ENCODE results near the gene MED15.
A peak's percentile ranks its signal among the peaks of the same experiment; 100 is the strongest.

Gene MED15

DNA sequence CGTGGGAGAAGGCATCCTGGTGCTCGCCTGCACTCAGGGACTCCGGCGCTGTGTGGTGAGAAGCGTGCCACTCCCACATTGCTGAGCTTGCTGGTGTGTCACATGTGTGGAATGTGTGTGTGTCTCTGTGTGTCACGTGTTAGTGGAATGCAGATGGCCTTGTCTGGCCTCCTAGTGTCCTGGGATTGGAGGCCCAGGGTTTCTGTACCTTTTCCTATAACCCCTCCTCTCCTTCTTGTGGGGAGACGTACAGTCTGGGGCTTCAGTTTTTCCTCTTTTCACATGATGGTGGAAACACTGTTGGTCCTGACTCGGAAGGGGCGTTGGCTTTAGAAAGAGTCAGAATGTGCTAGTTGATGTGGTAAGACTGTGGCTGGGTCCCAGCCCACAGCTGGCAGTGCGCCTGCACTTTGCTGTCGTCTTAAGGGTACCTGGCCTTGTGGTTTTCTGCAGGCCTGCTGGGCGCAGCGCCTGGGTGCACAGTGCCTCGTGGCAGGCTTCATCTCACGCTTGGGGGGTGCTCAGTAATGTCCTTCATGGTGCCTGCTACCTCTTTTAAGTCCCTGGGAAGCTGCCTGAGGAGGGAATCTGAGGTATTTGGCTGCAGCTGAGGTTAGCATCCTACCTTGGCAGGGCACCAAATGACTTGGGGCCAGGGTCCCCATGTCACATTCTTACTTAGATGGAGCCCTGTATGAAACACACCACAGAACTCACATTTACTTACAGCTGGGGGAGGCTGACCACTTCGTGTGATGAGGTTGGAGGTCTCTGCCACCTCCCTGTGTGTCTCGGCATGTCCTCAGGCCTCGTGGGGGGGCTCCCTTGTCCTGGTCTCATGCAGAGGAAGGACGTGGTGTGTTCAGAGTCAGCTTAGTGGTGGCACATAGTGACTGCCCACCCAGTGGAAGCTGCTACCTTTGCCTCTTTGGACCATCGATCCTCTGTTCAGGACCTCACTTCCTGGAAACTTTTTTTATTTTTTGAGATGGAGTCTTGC, 61.9 kb downstream of the MED15 start:
- peak; percentile 36 for DNase-seq (ENCODE audit: low read depth, low spot score)

DNA sequence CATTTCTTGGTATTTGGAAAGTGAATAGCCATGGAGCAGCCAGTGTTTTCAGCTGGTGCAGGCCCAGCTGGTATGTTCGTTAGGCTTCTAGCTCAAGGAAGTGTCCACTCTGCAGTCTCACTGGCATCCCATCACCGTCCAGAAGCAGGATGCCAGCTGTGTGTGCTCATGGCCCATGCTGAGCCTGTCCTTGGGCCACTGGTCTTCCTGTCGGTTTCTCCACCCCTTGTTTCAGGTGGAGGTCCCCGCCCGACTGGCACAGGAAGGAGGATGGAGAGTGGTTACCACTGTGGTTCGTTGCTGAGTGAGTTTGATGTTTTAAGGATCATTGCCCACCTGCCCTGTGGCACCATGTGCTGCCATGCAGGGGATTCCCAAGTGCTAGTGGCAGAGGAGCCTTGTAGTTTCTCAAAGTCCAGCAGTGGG, 63.7 kb downstream of the MED15 start:
- DNase-seq (ENCODE audit: low read depth, low spot score): no peak

DNA sequence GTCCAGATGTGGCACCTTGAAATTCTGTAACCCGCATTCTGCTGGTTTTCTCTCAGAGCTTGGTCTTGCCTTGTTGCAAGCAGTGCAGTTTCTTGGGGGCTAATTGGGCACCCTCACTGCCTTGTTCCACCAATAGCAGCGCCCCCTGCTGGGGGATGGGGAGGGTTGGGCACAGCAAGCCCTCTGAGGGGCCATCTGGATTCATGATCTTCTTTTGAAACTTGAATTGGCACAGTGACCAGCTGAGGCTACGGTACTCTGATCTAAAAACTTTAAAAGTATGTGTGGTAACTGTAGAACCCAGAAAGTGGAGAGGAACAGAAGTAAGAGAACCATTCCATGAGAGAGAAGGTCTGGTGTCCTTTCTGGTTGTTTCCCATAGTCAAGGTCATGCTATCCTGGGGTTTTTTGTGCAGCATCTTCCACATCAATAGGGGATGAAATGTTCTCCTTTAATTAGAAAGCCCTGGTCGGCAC, 64.2 kb downstream of the MED15 start:
- DNase-seq (ENCODE audit: low read depth, low spot score): no peak

DNA sequence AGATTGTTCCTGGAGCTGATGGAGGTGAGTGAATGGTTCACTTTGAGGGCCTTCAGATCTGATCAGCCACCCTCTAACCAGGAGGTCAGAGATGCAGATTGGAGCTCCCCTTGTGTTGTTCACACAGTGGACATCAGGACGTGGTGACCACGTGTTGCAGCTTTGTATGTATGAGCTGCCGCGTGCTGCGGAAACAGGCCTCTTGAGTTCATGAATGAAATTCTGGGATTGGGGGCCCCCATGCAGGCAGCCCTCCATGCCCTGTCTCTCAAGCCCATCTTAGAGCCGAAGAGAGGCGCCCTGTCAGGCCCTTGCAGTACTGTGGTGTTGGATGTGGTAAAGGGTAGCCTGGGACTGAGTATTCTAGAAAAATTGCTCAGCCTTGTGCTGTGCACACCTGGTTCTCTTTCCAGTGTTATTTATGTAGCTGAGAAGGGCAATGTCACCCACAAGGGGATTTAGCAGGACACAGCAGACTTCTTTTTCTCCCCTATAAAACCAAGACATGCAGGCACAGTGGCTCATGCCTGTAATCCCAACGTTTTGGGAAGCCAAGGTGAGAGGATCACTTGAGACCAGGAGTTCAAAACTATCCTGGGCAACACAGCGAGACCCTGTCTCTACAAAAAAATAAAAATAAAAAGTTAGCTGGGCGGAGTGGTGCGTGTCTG, 64.9 kb downstream of the MED15 start:
- no peak for DNase-seq (ENCODE audit: low read depth, low spot score)

DNA sequence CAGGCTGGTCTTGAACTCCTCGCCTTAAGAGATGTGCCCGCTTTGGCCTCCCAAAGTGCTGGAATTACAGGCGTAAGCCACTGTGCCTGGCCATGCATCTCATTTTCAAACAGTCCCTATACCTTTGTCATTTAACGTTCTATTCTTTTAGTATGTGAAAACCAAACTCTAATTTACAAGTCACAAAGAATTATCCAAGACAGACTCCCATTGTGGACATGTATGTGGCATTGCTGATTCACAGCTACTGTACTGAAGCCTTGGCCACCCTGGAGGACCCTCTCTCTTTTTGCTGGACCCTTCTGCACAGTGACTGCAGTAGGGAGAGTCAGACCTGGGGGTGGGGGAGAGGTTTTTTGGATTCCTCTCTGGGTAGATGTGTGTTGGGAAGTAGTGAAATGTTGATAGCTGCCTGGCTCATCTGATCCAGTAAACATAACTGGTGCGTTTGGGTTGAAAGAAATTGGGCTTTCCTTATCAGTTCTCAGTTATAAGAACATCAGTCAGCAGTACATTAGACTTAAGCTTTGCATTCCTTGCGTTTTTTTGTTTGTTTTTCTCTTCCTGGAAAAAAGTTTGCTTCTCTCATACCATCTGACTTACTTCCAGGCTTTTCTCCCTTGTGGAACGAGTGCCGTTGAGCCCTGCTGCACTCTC, 65.9 kb downstream of the MED15 start:
- DNase-seq (ENCODE audit: low read depth, low spot score): no peak

DNA sequence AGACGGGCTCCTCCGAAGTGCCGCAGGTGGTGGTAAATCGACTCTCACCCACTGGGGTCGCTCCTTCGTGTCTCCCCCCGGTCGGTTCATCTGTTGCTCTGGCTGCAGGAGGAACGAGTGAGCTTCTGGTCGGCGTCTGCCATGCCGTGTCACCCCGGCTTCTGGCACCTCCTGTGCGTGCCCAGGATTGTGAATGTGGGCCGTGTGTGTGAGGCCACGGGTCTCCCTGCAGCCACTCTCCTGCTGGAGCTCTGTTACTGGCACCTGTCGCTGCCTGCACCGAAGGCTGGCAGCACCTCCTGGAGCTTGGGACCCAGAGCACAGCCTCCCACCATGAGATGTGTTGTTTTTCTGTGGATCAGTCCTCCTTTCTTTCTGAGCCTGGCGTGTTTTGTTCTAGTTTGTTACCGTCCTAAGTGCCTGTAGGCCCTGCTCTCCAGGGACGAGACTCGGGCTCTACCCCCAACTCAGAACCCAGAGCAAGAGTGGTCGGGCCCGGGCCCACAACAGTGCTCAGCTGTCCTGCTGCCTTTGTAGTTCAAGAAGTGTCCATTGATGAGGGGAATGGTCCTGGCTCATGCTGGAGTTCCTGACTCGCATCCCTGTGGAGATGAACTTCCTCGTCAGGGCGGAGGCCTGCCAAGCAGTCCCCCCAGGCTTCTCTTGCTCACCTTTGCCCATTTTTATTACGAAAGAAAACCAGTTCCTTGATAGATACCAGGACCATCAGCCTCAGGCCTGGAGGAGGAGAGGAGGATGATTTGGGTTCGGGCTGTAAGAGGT, 66.6 kb downstream of the MED15 start:
- DNase-seq (ENCODE audit: low read depth, low spot score): no peak

DNA sequence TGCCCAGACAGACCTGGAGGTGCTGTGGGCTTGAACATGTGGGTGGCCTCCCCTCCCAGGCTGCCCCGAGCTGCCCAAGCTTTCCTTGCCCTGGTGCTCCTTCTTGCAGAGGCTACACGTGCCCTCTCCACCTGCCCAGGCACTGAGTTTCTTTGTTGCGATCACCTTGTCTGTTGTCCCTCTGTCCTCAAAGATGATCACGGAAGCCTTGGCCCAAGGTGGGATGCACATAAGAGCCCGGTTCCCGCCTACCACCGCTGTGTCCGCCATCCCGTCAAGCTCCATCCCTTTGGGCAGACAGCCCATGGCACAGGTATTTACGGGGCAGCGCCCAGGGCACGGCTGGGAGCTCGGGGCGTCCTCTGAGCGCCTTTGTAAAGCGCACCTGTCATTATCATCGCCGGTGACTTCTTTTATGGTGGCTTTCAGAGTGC, 67.5 kb downstream of the MED15 start:
- DNase-seq (ENCODE audit: low read depth, low spot score): no peak

DNA sequence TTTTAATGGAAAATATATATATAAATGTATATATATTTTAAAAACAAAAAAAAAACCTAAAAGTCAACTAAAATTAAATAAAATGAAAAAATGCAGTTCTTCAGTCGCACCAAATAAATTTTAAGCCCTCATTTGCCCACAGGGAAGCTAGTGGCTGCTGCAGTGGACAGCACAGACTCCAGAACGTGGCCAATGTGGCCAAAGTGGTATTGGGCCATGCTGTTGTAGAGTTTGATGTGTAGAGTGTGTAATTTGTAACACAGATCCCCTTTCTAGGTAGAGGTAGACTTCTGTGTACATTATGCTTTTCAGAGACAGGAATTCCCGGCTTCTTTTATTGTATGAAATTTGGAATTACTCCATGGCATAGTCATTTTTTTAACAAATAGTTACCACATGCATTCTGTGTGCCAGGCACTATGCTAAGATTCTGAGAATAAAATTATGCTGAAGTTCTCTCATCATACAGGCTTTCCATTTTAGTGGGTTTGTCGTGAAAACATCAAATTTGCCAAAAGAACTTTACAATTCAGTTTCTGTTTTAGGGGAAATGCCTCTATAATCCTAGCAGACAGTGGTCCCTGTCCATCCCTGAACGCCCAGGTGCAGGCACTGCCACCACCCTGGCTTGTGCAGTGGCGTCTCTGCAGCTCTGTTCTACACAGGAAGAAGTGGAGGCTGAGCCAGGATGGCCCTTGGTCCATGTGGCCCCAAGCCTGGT, 68.5 kb downstream of the MED15 start:
- DNase-seq (ENCODE audit: low read depth, low spot score): no peak

DNA sequence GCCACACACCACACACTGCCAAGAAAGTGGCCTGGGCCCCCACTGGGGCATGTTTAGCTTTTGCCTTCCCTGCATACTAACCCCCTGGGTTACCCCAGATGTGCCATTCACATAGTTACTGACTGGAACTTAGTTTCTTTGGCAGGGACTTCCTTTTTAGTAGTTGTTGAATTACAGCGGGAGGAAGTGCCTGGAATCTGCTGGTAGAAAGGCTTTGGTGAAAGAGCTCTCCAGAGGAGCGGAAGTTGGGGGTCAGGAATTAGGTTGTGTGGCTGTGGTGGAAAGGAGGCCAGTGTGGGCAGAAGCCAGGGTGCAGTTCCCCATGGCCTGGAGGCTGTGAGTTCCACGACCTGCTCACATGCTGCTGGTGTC, 69.0 kb downstream of the MED15 start:
- DNase-seq (ENCODE audit: low read depth, low spot score): no peak

DNA sequence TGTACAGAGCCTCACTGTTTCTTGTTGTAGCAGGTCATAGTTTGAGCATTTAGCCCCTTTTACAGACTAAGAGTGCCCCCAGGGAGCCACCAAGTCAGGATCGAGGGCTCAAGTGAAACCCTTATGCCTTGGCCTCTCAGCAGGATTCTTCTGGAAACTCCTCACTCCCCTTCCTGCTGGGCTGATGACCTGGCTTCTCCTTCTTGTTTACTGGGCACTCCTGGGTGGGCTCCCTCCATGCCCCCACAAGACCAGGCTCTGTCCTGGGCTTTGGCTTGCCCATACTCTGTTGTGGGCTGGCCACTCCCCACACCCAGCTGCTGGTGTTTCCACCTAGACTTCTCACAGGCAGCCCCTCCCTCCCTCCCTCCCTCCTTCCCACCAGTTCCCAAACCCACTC, 69.6 kb downstream of the MED15 start:
- no peak for DNase-seq (ENCODE audit: low read depth, low spot score)

DNA sequence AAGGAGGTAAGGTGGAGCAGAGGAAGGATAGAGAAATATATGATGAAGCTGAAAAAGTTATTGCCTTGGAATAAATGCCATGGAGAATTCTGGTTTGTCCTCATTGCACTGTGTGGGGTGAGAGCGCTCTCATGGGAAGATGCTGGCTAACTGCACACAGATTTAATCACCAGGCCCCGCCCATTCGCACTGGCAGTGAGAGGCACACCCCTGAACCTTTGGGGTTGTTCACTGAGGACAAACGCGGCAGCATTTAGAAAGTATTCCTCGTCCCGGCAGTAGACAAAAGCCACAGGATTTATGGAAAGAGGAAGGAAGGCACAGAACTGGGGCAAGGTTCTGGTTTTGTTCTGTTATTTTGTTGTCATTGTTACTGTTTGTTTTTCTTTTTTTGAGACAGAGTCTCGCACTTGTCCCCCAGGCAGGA, 70.2 kb downstream of the MED15 start:
- DNase-seq (ENCODE audit: low read depth, low spot score): no peak

DNA sequence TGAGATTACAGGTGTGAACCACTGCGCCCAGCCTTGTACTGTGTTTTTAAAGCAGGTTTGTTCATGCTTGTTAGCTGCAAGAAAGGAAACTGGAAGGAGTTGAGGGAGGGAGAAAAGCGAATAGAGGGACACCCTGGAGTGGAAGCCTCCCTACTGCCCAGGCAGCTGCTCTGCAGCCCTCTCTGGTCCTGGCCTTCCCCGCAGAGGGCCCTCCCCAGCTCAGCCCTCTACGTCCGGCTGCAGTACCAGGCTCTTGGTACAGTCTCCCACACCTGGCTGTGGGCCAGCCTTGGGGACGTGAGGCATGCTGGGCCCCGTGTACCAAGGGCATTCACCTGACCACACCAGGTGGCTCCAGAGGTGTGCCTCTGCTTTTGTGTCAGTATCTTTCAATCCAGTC, 70.8 kb downstream of the MED15 start:
- no peak for DNase-seq (ENCODE audit: low read depth, low spot score)

DNA sequence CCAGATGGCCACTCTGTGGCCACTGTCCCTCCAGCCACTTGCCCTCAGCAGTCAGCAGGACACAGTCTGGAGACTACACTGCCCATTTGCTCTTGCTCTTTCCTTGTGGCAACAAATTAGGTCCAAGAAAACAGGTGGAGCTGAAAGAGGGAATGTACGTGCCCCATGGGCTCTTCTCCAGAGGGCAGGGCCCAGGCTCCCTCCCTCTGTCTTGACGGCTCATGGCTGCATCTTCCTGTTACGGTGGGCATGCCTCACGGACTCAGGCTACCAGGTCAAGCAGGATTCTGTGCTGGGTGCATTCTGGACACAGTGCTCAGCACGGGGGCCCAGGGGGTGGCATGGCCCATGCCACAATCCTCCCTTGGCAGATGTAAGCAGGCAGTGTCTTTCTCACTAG, 71.3 kb downstream of the MED15 start:
- no peak for DNase-seq (ENCODE audit: low read depth, low spot score)

DNA sequence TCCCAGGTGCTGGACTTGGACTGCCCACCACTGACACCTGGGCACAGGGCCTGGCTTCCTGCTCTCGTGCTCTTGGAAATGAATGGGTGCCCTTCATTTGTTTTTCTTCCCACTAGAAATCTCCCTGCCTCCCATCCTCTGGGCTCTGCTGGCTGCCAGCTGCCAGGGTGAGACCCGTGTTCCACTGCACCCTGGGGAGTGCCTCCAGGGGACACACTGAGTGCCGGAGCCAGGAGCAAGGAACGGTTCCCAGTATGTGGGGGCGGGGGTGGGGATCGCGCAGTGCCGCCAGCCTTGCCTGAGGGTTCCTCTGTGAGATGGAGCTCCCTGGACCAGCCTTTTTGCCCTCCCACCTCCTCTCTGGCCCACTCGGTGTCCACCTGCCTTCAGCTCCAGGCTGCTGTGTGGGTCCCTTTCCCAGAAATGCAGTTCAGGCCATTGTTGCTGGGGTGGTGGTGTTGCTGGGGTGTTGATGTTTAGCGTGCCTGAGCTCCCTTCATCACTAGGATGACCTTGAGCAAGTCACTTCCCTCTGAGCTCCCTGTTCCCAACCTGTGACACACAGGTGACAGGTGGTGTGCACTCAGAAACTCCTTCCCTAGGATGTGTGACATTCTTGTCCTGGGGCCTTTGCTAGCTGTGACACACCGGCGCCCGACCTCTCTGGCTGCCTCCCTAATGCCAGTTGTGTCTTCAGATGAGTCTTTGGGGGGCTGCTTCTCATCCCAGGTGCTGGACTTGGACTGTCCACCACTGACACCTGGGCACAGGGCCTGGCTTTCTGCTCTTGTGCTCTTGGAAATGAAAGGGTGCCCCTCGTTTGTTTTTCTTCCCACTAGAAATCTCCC, 72.1 kb downstream of the MED15 start:
- DNase-seq (ENCODE audit: low read depth, low spot score): no peak

DNA sequence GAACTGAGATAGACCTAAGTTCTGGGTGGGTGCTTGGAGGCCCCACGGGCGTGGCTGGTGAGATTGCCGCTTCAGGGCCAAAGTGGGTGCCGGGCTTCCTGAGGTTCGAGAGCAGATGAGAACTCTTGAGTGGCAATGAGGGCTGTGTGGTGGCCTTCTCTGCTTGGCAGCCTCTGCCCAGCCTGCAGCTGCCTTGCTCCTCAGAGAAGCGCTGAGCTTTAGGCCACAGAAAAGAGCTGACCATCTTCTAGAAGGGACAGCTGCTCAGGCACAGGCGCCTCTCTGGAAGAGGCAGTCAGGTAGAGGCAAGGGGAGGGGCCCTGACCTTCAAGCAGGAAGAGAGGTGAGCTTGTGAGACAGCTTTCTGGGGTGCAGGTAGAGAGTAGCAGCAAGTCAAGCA, 72.8 kb downstream of the MED15 start:
- no peak for DNase-seq (ENCODE audit: low read depth, low spot score)

DNA sequence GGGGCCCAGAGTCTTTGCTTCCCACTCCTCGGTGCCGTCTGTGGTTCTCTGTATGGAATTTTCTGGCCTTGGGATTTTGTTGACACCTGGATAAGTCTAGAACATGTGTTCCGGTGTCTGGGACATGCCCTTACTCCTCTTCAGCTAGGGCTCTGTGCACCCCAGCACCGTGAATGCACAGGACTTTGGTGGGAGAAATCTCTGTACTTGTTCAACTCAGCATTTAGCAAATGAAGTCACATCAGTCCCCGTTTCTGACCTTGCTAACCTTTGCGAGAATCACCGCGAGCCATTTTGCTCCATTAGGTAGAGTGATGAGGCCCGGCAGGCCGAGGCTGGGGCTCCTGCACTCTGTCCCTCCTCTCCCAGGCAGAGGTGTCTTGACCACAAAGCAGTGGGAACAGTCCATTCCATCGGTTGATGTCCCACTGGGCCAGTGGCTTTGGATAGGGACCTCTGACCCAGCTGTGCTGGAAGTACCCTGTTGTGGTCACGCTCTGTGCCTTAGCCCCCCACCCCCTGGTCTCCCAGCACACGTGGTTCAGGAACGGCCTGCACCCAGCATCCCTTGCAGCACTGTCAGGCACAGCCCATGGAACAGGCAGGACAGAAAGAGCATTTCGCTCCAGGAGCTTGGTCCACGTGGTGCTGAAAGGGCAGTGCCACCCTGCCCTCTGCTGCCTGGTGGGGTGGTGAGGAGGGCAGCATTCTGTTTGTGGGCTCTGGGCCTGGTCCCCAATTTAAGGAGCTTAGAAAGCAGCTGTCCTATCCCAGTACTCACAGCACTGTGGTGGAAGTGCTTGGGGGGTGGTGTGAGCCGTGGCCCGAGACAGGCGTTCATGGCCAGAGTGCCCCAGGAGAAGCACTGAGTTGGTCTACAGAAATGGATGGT, 73.4 kb downstream of the MED15 start:
- no peak for DNase-seq (ENCODE audit: low read depth, low spot score)

DNA sequence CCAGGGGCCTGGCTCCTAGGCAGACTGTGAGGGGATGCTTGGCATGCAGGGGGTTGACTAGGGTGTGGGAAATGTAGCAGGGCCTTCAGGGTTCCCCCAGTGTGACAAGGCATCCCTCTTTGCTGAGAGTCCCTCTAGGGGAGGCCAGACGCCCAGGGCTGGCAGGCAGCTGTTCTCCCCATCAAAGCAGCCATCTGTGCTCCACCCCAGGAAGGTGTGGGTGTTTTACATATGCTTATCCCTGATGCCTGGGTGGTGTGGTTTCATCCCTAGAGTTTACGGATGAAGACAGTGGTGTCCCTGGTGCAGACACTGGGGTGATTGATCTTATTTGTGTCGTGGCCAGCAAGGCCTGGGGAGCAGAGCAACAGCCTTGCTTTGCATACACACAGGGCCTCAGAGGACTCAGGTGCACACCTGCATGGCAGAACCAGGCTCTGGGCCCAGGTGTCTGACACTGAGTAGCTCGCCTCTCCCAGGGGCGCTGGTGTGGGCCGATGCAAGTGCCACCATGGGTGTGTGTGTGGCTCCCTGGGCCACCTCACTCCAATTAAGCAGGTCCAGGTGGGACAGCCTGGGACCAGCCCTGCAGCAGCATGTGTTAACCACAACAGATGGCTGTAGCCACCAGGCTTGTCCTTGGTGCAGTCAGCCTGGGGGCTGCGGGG, 74.2 kb downstream of the MED15 start:
- DNase-seq (ENCODE audit: low read depth, low spot score): no peak

DNA sequence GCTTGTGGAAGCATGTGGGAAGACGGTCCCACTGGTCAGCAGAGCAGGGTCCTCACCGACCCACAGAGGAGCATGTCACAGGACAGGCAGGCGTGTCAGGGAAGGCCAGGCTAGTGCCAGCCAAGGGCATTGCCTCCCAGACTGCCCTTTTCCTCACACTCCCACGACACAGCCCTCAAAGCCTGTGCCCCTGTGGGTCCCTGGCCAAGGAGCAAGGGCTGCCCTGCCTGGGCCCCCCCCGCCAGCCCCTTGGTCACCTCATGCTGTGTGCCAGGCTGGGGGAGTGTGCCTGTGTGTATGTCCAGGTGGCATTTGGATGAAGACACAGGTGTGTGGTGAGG, 74.7 kb downstream of the MED15 start:
- DNase-seq (ENCODE audit: low read depth, low spot score): no peak

Data from brain pericyte (primary cell).